ENCODE results near the gene NIN.

NIN gene

GRCh38 chr14:50786751-50787464 is 44.1 kb downstream of the NIN start:
- peak in 2 of 3 donors; percentile 44 for DNase-seq
- CTCF ChIA-PET = interaction anchor here (0.7 to 11.7 kb wide), 8 partner anchors 10 to 80 kb away, joined by 3 to 119 read pairs (median 5); partner anchors contain the start of gene NIN
- peak overlapping the region in 2 of 7 experiments; percentile 3 to 11 for H3K4me3 ChIP-seq (ENCODE audit: control insufficient read depth in 1 of 7, extremely low read depth in 1 of 7, insufficient read depth in 4 of 7, low read depth in 2 of 7, low read length in 6 of 7)
- H3K27me3 ChIP-seq (replicated peaks in 2 of 5; ENCODE audit: control insufficient read depth in 4 of 5, insufficient read depth in 5 of 5, low read length in 4 of 5) = no peaks in the 10 kb centered on the region
- peaks cover 6 to 58% (median 31%) of the 10 kb centered on the region in 4 experiments for H3K36me3 ChIP-seq (ENCODE audit: control insufficient read depth in 4 of 4, insufficient read depth in 4 of 4, low read length in 3 of 4)
- WGBS (ENCODE audit: insufficient coverage) = 0% methylated on average over 1 of the region's 3 CpGs
- POLR2A ChIA-PET = no interaction called here
- peak overlapping the region in 1 of 2 experiments; percentile 31 for H3K27ac ChIP-seq (ENCODE audit: insufficient read depth in 1 of 2, low read depth in 1 of 2, low read length in 2 of 2, poor library complexity in 1 of 2, severe bottlenecking in 2 of 2)
- H3K4me1 ChIP-seq (ENCODE audit: control extremely low read depth in 1 of 4, control insufficient read depth in 4 of 4, insufficient read depth in 4 of 4, low read length in 3 of 4) = peaks cover 17 to 40% (median 24%) of the 10 kb centered on the region in 4 experiments
- H3K9me3 ChIP-seq (ENCODE audit: control extremely low read depth in 1 of 5, control insufficient read depth in 4 of 5, insufficient read depth in 2 of 5, low read depth in 1 of 5, low read length in 4 of 5) = no peaks in the 10 kb centered on the region

- no peaks in the 10 kb centered on the region for H3K27me3 ChIP-seq (replicated peaks in 2 of 5; ENCODE audit: control insufficient read depth in 4 of 5, insufficient read depth in 5 of 5, low read length in 4 of 5)
- DNase-seq = peak in 2 of 3 donors; percentile 30 to 43
- H3K4me3 ChIP-seq (ENCODE audit: control insufficient read depth in 1 of 7, extremely low read depth in 1 of 7, insufficient read depth in 4 of 7, low read depth in 2 of 7, low read length in 6 of 7) = peak overlapping the region in 4 of 7 experiments; percentile 26 to 37 (median 34)
- WGBS (ENCODE audit: insufficient coverage) = 50% methylated on average over 3 of the region's 8 CpGs
- peaks cover 6 to 55% (median 29%) of the 10 kb centered on the region in 4 experiments for H3K36me3 ChIP-seq (ENCODE audit: control insufficient read depth in 4 of 4, insufficient read depth in 4 of 4, low read length in 3 of 4)
- H3K4me1 ChIP-seq (ENCODE audit: control extremely low read depth in 1 of 4, control insufficient read depth in 4 of 4, insufficient read depth in 4 of 4, low read length in 3 of 4) = peaks cover 17 to 40% (median 24%) of the 10 kb centered on the region in 4 experiments
- no peak overlapping the region for H3K27ac ChIP-seq (ENCODE audit: insufficient read depth in 1 of 2, low read depth in 1 of 2, low read length in 2 of 2, poor library complexity in 1 of 2, severe bottlenecking in 2 of 2)
- CTCF ChIA-PET = interaction anchor here (0.9 to 11.7 kb wide), 9 partner anchors 8 to 85 kb away, joined by 3 to 119 read pairs (median 3); no protein-coding TSS in a partner anchor
- POLR2A ChIA-PET = interaction anchor here (0.6 to 1.2 kb wide), 3 partner anchors 61 to 208 kb away, joined by 3 read pairs; no protein-coding TSS in a partner anchor
- no peaks in the 10 kb centered on the region for H3K9me3 ChIP-seq (ENCODE audit: control extremely low read depth in 1 of 5, control insufficient read depth in 4 of 5, insufficient read depth in 2 of 5, low read depth in 1 of 5, low read length in 4 of 5)
Observed at GRCh38 chr14:50785457-50786063, 45.4 kb downstream of the NIN start.

GRCh38 chr14:50784683-50785456 is 46.1 kb downstream of the NIN start:
- no peaks in the 10 kb centered on the region for H3K27me3 ChIP-seq (replicated peaks in 2 of 5; ENCODE audit: control insufficient read depth in 4 of 5, insufficient read depth in 5 of 5, low read length in 4 of 5)
- H3K27ac ChIP-seq (ENCODE audit: insufficient read depth in 1 of 2, low read depth in 1 of 2, low read length in 2 of 2, poor library complexity in 1 of 2, severe bottlenecking in 2 of 2) = peak overlapping the region in 1 of 2 experiments; percentile 47
- peaks cover 17 to 40% (median 24%) of the 10 kb centered on the region in 4 experiments for H3K4me1 ChIP-seq (ENCODE audit: control extremely low read depth in 1 of 4, control insufficient read depth in 4 of 4, insufficient read depth in 4 of 4, low read length in 3 of 4)
- peaks cover 5 to 50% (median 23%) of the 10 kb centered on the region in 4 experiments for H3K36me3 ChIP-seq (ENCODE audit: control insufficient read depth in 4 of 4, insufficient read depth in 4 of 4, low read length in 3 of 4)
- H3K4me3 ChIP-seq (ENCODE audit: control insufficient read depth in 1 of 7, extremely low read depth in 1 of 7, insufficient read depth in 4 of 7, low read depth in 2 of 7, low read length in 6 of 7) = peak overlapping the region in 3 of 7 experiments; percentile 26 to 37 (median 33)
- H3K9me3 ChIP-seq (ENCODE audit: control extremely low read depth in 1 of 5, control insufficient read depth in 4 of 5, insufficient read depth in 2 of 5, low read depth in 1 of 5, low read length in 4 of 5) = no peaks in the 10 kb centered on the region
- ChIA-PET CTCF (interaction anchor here (0.6 to 11.7 kb wide), 11 partner anchors 9 to 184 kb away, joined by 3 to 119 read pairs (median 4); no protein-coding TSS in a partner anchor), POLR2A (interaction anchor here (1.2 kb wide), 1 partner anchor 69 kb away, joined by 3 read pairs; no protein-coding TSS in a partner anchor)
- no peak for DNase-seq
- WGBS (ENCODE audit: insufficient coverage) = 85% methylated on average over 12 of the region's 16 CpGs

- H3K4me1 ChIP-seq (ENCODE audit: control extremely low read depth in 1 of 4, control insufficient read depth in 4 of 4, insufficient read depth in 4 of 4, low read length in 3 of 4) = peaks cover 17 to 45% (median 27%) of the 10 kb centered on the region in 4 experiments
- DNase-seq = no peak
- H3K36me3 ChIP-seq (ENCODE audit: control insufficient read depth in 4 of 4, insufficient read depth in 4 of 4, low read length in 3 of 4) = peaks cover 2 to 42% (median 18%) of the 10 kb centered on the region in 4 experiments
- no peak overlapping the region for H3K4me3 ChIP-seq (ENCODE audit: control insufficient read depth in 1 of 7, extremely low read depth in 1 of 7, insufficient read depth in 4 of 7, low read depth in 2 of 7, low read length in 6 of 7)
- ChIA-PET CTCF (interaction anchor here (1.7 to 11.7 kb wide), 3 partner anchors 7 to 76 kb away, joined by 5 to 119 read pairs (median 54); no protein-coding TSS in a partner anchor), POLR2A (no interaction called here)
- H3K27ac ChIP-seq (ENCODE audit: insufficient read depth in 1 of 2, low read depth in 1 of 2, low read length in 2 of 2, poor library complexity in 1 of 2, severe bottlenecking in 2 of 2) = no peak overlapping the region
- no peaks in the 10 kb centered on the region for H3K27me3 ChIP-seq (replicated peaks in 2 of 5; ENCODE audit: control insufficient read depth in 4 of 5, insufficient read depth in 5 of 5, low read length in 4 of 5)
- H3K9me3 ChIP-seq (ENCODE audit: control extremely low read depth in 1 of 5, control insufficient read depth in 4 of 5, insufficient read depth in 2 of 5, low read depth in 1 of 5, low read length in 4 of 5) = no peaks in the 10 kb centered on the region
- 94% methylated on average over 2 of the region's 2 CpGs for WGBS (ENCODE audit: insufficient coverage)
Observed at GRCh38 chr14:50783563-50783962, 47.4 kb downstream of the NIN start.

- H3K9me3 ChIP-seq (ENCODE audit: control extremely low read depth in 1 of 5, control insufficient read depth in 4 of 5, insufficient read depth in 2 of 5, low read depth in 1 of 5, low read length in 4 of 5) = no peaks in the 10 kb centered on the region
- no peak for DNase-seq
- peaks cover 2 to 47% (median 24%) of the 10 kb centered on the region in 4 experiments for H3K36me3 ChIP-seq (ENCODE audit: control insufficient read depth in 4 of 4, insufficient read depth in 4 of 4, low read length in 3 of 4)
- H3K4me1 ChIP-seq (ENCODE audit: control extremely low read depth in 1 of 4, control insufficient read depth in 4 of 4, insufficient read depth in 4 of 4, low read length in 3 of 4) = peaks cover 7 to 20% (median 12%) of the 10 kb centered on the region in 4 experiments
- 100% methylated on average over 1 of the region's 4 CpGs for WGBS (ENCODE audit: insufficient coverage)
- H3K27me3 ChIP-seq (replicated peaks in 2 of 5; ENCODE audit: control insufficient read depth in 4 of 5, insufficient read depth in 5 of 5, low read length in 4 of 5) = no peaks in the 10 kb centered on the region
- ChIA-PET CTCF (interaction anchor here (2.0 to 8.8 kb wide), 2 partner anchors 9 to 80 kb away, joined by 9 to 119 read pairs; no protein-coding TSS in a partner anchor), POLR2A (no interaction called here)
- H3K4me3 ChIP-seq (ENCODE audit: control insufficient read depth in 1 of 7, extremely low read depth in 1 of 7, insufficient read depth in 4 of 7, low read depth in 2 of 7, low read length in 6 of 7) = no peak overlapping the region
- H3K27ac ChIP-seq (ENCODE audit: insufficient read depth in 1 of 2, low read depth in 1 of 2, low read length in 2 of 2, poor library complexity in 1 of 2, severe bottlenecking in 2 of 2) = no peak overlapping the region
Observed at GRCh38 chr14:50780393-50780792, 50.6 kb downstream of the NIN start.

GRCh38 chr14:50778721-50779483 is 52.1 kb downstream of the NIN start:
- Histone ChIP-seq H3K27me3 (replicated peaks in 2 of 5; ENCODE audit: control insufficient read depth in 4 of 5, insufficient read depth in 5 of 5, low read length in 4 of 5) (no peaks in the 10 kb centered on the region), H3K4me1 (ENCODE audit: control extremely low read depth in 1 of 4, control insufficient read depth in 4 of 4, insufficient read depth in 4 of 4, low read length in 3 of 4) (peaks cover 3 to 14% (median 7%) of the 10 kb centered on the region in 4 experiments), H3K27ac (ENCODE audit: insufficient read depth in 1 of 2, low read depth in 1 of 2, low read length in 2 of 2, poor library complexity in 1 of 2, severe bottlenecking in 2 of 2) (no peak overlapping the region), H3K9me3 (ENCODE audit: control extremely low read depth in 1 of 5, control insufficient read depth in 4 of 5, insufficient read depth in 2 of 5, low read depth in 1 of 5, low read length in 4 of 5) (no peaks in the 10 kb centered on the region), H3K4me3 (ENCODE audit: control insufficient read depth in 1 of 7, extremely low read depth in 1 of 7, insufficient read depth in 4 of 7, low read depth in 2 of 7, low read length in 6 of 7) (no peak overlapping the region), H3K36me3 (ENCODE audit: control insufficient read depth in 4 of 4, insufficient read depth in 4 of 4, low read length in 3 of 4) (peaks cover 0 to 52% (median 29%) of the 10 kb centered on the region in 4 experiments)
- 89% methylated on average over 3 of the region's 8 CpGs for whole genome bisulfite sequencing (ENCODE audit: insufficient coverage)
- CTCF ChIA-PET = interaction anchor here (0.8 to 8.8 kb wide), 13 partner anchors 10 to 458 kb away, joined by 3 to 131 read pairs (median 6); no protein-coding TSS in a partner anchor
- DNase-seq = no peak
- POLR2A ChIA-PET = interaction anchor here (1.3 kb wide), 1 partner anchor 82 kb away, joined by 3 read pairs; no protein-coding TSS in a partner anchor

Data from common myeloid progenitor, CD34-positive (primary cell).